ENCODE results near the gene DDX1.
"Not testable (repeated sequence)": the region's sequence is repeated elsewhere in the genome, so short reads cannot be mapped to it uniquely, and the experiment has no call there.

Gene DDX1

GRCh38 chr2:15666861-15667808 is 75.5 kb downstream of the DDX1 start:
- no peak for DNase-seq

GRCh38 chr2:15667809-15668556 is 76.3 kb downstream of the DDX1 start:
- no peak for DNase-seq

- DNase-seq, result no peak
These were observed 77.1 kb downstream of the DDX1 start for GRCh38 chr2:15668611-15669305.

GRCh38 chr2:15669375-15669910 is 77.8 kb downstream of the DDX1 start:
- no peak for DNase-seq

- DNase-seq, result no peak
These were observed 78.8 kb downstream of the DDX1 start for GRCh38 chr2:15670469-15670868.

GRCh38 chr2:15670981-15671380 is 79.3 kb downstream of the DDX1 start:
- DNase-seq, result no peak

GRCh38 chr2:15671409-15671808 is 79.7 kb downstream of the DDX1 start:
- no peak for DNase-seq

GRCh38 chr2:15671842-15672815 is 80.5 kb downstream of the DDX1 start:
- DNase-seq, result no peak

GRCh38 chr2:15672961-15673918 is 81.6 kb downstream of the DDX1 start:
- DNase-seq, result no peak

- no peak for DNase-seq
These were observed 82.4 kb downstream of the DDX1 start for GRCh38 chr2:15673919-15674636.

- no peak for DNase-seq
These were observed 83.2 kb downstream of the DDX1 start for GRCh38 chr2:15674637-15675455.

GRCh38 chr2:15675456-15676195 is 84.0 kb downstream of the DDX1 start:
- DNase-seq, result no peak

GRCh38 chr2:15677141-15677843 is 85.6 kb downstream of the DDX1 start:
- DNase-seq, result no peak

- no peak for DNase-seq
These were observed 86.7 kb downstream of the DDX1 start for GRCh38 chr2:15678346-15678745.

- DNase-seq, result no peak
These were observed 87.2 kb downstream of the DDX1 start for GRCh38 chr2:15678909-15679308.

GRCh38 chr2:15679386-15679924 is 87.8 kb downstream of the DDX1 start:
- no peak for DNase-seq

- not testable (repeated sequence) for DNase-seq
These were observed 88.5 kb downstream of the DDX1 start for GRCh38 chr2:15680132-15680531.
